Nephron progenitor cell (in vitro differentiated cells): ENCODE data around the gene TMCC2.

Source experiments
- DNase-seq: peaks from one replicate; pipeline ENCODE4 v3.0.0; 2021
- H3K27ac Mint-ChIP-seq: 2 replicates; pipeline ENCODE4 v1.8.0; 2021; ENCODE audit warnings: mild to moderate bottlenecking, moderate library complexity, mixed read lengths
- H3K27me3 Mint-ChIP-seq: 2 replicates; pipeline ENCODE4 v1.8.0; 2021; ENCODE audit warnings: mild to moderate bottlenecking, low read depth, mixed read lengths; ENCODE audit not compliant: poor library complexity
- H3K36me3 Mint-ChIP-seq: 2 replicates; pipeline ENCODE4 v1.8.0; 2021; ENCODE audit warnings: low read depth, mixed read lengths
- H3K4me1 Mint-ChIP-seq: 2 replicates; pipeline ENCODE4 v1.8.0; 2021; ENCODE audit warnings: mixed read lengths
- H3K4me3 Mint-ChIP-seq: 2 replicates; pipeline ENCODE4 v1.8.0; 2021; ENCODE audit warnings: mild to moderate bottlenecking, moderate library complexity, mixed read lengths
- H3K9me3 Mint-ChIP-seq: 2 replicates; pipeline ENCODE4 v1.8.0; 2021; ENCODE audit warnings: mild to moderate bottlenecking, moderate library complexity, mixed read lengths
- TF ChIP-seq, protein P1 (sequence below): fragments of 200-600 bp; sonication (generic); IDR thresholded peaks from 2 replicates; pipeline ENCODE4 v1.5.0; 2021; ENCODE audit warnings: antibody characterized with exemption

Gene TMCC2

DNA sequence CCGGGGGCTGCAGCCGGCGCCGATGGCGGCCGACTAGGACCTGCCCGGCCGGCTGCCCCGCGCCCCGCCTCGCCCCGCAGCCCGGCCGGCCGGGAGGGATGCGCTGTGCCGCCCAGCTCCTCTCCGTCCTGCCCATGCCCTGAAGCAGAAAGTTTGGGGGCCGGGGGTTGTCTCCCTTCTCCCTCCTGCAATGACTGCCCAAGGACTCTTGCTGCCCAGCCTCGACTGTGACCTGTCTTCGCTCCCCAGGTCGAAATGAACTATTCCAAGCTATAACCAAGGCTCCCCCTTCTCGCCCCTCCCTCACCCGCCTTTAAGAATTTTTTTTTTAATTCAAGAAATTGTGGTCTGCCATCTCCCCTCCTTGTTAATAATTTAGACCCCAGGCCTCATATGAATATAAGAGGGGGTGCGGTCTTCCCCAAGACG lies 361 bp downstream of the TMCC2 start:
- Mint-ChIP-seq H3K27ac (no peak overlapping the region), H3K36me3 (no peaks in the 10 kb centered on the region), H3K27me3 (peaks cover 52% of the 10 kb centered on the region), H3K4me3 (peak overlapping the region; percentile 90), H3K9me3 (no peaks in the 10 kb centered on the region), H3K4me1 (peaks cover 35% of the 10 kb centered on the region)
- TF ChIP-seq, protein P1, sequence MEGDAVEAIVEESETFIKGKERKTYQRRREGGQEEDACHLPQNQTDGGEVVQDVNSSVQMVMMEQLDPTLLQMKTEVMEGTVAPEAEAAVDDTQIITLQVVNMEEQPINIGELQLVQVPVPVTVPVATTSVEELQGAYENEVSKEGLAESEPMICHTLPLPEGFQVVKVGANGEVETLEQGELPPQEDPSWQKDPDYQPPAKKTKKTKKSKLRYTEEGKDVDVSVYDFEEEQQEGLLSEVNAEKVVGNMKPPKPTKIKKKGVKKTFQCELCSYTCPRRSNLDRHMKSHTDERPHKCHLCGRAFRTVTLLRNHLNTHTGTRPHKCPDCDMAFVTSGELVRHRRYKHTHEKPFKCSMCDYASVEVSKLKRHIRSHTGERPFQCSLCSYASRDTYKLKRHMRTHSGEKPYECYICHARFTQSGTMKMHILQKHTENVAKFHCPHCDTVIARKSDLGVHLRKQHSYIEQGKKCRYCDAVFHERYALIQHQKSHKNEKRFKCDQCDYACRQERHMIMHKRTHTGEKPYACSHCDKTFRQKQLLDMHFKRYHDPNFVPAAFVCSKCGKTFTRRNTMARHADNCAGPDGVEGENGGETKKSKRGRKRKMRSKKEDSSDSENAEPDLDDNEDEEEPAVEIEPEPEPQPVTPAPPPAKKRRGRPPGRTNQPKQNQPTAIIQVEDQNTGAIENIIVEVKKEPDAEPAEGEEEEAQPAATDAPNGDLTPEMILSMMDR: no peak
- DNase-seq: no peak

DNA sequence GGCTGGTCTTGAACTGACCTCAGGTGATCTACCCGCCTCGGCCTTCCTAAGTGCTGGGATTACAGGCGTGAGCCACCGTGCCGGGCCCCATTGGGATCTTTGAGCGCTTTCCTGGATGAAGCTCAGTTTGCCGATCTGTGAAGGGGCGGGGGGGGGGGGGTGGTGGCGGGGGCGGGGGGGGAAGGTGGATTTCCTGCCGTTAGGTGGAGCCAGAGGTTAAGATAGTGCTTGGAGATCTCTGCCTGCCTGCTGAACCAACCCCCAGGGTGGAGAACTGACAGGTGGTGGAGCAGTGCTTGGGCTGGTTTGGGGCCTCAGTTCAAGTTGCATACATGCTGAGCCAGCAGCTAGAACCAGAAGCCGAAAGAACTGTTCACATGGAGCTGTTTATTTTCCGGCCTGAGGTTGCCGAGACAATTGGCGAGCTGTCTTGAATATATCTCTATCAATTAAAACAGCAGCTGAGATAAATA lies 1.7 kb downstream of the TMCC2 start:
- Mint-ChIP-seq H3K9me3 (no peaks in the 10 kb centered on the region), H3K27me3 (peaks cover 49% of the 10 kb centered on the region), H3K36me3 (no peaks in the 10 kb centered on the region), H3K27ac (no peak overlapping the region), H3K4me3 (peak overlapping the region; percentile 90), H3K4me1 (peaks cover 35% of the 10 kb centered on the region)
- TF ChIP-seq, protein P1: no peak
- peak; percentile 43 for DNase-seq

DNA sequence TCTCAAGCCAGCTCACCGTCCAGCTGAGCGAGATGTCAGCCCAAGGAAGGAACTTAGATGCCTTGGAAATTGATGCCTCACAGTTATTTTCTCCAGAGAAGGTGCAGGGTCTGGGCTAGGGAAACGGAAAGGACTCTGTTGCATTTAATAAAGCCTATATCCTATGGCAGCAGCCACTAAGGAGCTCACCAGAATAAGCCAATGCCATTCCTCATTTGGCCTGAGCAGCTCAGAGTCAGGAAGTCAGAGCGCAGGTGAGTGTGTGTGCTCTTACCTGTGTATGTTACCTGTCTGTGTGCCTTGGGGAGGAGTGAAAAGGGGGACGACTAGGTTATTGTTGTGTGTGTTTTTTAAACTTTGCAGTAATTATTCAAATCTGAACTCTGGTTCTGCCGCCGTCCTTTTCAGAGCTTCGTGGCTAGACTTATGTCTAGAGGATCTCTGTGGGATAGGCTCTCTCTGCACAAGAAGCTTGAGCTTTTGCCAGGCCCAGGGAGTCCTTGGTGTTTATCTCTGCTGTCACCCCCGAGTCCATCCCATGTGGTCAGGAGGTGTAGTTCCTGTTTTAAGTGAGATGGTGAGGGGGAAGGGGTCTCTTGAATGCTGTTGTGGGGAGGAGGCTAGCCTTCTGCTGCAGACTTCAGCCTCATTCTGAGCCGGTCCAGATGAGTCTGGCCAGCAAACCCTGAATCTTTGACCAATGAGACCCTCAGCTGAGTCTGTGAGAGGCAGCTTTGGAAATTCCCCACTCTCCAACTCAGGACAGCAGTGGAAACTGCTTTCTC lies 2.4 kb downstream of the TMCC2 start:
- Mint-ChIP-seq H3K4me1 (peaks cover 35% of the 10 kb centered on the region), H3K9me3 (no peaks in the 10 kb centered on the region), H3K27me3 (peaks cover 47% of the 10 kb centered on the region), H3K27ac (no peak overlapping the region), H3K36me3 (no peaks in the 10 kb centered on the region), H3K4me3 (peak overlapping the region; percentile 90)
- TF ChIP-seq, protein P1: no peak
- no peak for DNase-seq

DNA sequence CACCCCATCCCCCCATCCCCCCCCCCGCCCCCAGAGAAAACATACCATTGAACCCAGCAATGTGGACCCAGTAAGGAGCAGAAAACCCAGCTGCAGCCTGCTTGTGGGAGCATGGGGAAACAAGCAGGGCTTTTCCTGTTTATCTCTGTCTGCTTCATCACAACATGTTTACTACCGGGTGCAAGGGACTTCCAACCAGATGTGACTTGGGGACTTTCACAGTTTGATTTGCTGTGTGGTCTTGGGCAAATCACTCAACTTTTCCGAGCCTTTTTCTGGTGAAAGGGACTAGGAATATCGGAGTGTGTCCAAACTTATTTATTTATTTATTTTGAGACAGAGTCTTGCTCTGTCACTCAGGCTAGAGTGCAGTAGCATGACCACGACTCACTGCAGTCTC lies 3.2 kb downstream of the TMCC2 start:
- no peak overlapping the region for H3K27ac Mint-ChIP-seq

DNA sequence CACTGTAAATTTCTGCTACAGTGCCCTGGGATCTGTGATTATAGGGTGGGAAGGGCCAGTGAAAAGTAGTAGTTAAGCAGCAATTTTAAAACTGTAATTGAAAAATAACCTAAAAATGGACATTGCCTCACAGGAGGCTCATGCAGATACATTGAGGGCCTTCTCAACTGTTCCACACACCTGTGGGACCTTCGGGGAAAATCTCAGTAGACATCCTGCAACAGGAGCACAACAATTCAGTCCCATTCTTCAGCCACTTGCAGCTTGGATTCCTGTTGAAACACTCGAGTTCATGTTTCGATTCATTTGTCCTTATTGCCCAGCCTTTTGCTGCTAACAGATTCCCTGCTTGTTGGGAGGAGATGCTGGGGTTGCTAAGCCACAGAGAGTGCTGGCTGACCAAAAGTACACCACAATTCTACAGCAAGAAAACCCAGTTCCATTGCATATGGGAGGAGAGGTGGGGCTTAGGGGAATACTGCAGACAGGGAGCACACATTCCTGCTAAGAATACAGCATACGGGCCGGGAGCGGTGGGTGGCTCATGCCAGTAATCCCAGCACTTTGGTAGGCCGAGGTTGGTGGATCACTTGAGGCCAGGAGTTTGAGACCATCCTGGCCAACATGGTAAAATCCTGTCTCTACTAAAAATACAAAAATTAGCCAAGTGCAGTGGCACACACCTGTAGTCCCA lies 4.5 kb downstream of the TMCC2 start:
- no peaks in the 10 kb centered on the region for H3K9me3 Mint-ChIP-seq
- peaks cover 33% of the 10 kb centered on the region for H3K27me3 Mint-ChIP-seq
- H3K4me1 Mint-ChIP-seq: peaks cover 26% of the 10 kb centered on the region
- DNase-seq: no peak
- TF ChIP-seq, protein P1: no peak
- no peak overlapping the region for H3K4me3 Mint-ChIP-seq
- no peak overlapping the region for H3K27ac Mint-ChIP-seq
- no peaks in the 10 kb centered on the region for H3K36me3 Mint-ChIP-seq

More for the DNA sequence above, 3.2 kb downstream of the TMCC2 start:
- DNase-seq: no peak
- TF ChIP-seq, protein P1: no peak
- no peaks in the 10 kb centered on the region for H3K36me3 Mint-ChIP-seq
- peaks cover 43% of the 10 kb centered on the region for H3K27me3 Mint-ChIP-seq
- H3K4me1 Mint-ChIP-seq: peaks cover 35% of the 10 kb centered on the region
- no peak overlapping the region for H3K4me3 Mint-ChIP-seq
- H3K9me3 Mint-ChIP-seq: no peaks in the 10 kb centered on the region
